Activated naive CD4-positive, alpha-beta T cell treated with anti-CD3 and anti-CD28 coated beads, Interleukin-2, amount 10 ng/mL, durations not matched to agents 7 days and 5 days (primary cell): Measurements from ENCODE around the gene FAT3.

ENCODE experiments used
- CTCF ChIA-PET: fragments of 350-600 bp; sonication (Branson Sonifier 250); formaldehyde crosslinking; loops from one replicate; lab custom pipeline; 2021; ENCODE audit warnings: antibody characterized with exemption; lab: Charles Lee
- DNase-seq: peaks from one replicate; pipeline ENCODE4 v3.0.0-alpha.2; 2020
- H3K27ac Mint-ChIP-seq: one replicate; pipeline ENCODE4 v1.8.0; 2021; ENCODE audit warnings: mild to moderate bottlenecking, moderate library complexity, mixed read lengths
- H3K27me3 Mint-ChIP-seq: one replicate; pipeline ENCODE4 v1.8.0; 2021; ENCODE audit warnings: mild to moderate bottlenecking, mixed read lengths
- H3K36me3 Mint-ChIP-seq: one replicate; pipeline ENCODE4 v1.8.0; 2021; ENCODE audit warnings: mixed read lengths
- H3K4me1 Mint-ChIP-seq: one replicate; pipeline ENCODE4 v1.8.0; 2021; ENCODE audit warnings: mixed read lengths
- H3K4me3 Mint-ChIP-seq: one replicate; pipeline ENCODE4 v1.8.0; 2021; ENCODE audit warnings: mild to moderate bottlenecking, moderate library complexity, mixed read lengths
- H3K9me3 Mint-ChIP-seq: one replicate; pipeline ENCODE4 v1.8.0; 2021; ENCODE audit warnings: mixed read lengths

FAT3 gene

DNA sequence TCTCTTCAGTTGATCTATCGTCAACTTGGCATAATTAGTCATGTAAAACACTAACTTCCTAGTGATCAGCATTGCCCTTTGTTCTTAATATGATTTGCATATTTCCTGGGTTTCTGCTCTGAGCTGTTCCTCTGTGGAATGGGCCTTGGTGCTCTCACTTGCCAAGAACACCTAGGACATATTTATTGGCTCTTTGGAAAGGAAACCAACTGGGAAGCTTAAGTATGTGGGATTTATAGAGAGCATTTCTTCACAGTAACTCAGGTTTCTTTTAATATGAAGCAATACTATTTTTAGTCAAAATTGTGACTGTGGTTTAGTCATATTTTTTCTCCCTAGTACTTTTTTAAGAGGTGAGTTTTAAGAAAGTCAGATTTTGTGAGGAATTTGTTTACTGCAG, 28.8 kb downstream of the FAT3 start:
- no peaks in the 10 kb centered on the region for H3K9me3 Mint-ChIP-seq
- H3K4me3 Mint-ChIP-seq = no peak overlapping the region
- H3K4me1 Mint-ChIP-seq = no peaks in the 10 kb centered on the region
- no peaks in the 10 kb centered on the region for H3K27me3 Mint-ChIP-seq
- H3K36me3 Mint-ChIP-seq = no peaks in the 10 kb centered on the region
- no peak overlapping the region for H3K27ac Mint-ChIP-seq
- CTCF ChIA-PET = no interaction called here
- DNase-seq = no peak

DNA sequence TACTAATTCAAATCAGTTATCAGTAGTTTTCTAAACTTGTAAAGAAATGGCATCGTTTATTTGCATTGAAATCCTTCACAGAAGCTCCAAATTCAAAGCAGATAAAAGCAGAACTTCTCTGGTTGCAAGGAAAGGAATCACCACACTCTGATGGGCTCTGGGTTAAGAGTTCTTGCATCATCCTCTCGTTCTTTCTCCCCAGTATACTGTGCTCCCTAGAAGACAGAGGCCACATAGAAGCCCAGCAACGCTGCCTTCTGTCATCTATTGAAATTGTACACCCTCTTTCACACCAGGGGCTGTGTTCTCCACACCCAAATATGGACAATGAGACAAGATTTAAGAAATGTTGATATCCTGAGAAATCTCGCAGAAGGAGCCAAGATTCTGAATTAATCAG, 29.3 kb downstream of the FAT3 start:
- Mint-ChIP-seq H3K4me1 (no peaks in the 10 kb centered on the region), H3K27ac (no peak overlapping the region), H3K9me3 (no peaks in the 10 kb centered on the region), H3K36me3 (no peaks in the 10 kb centered on the region), H3K27me3 (no peaks in the 10 kb centered on the region), H3K4me3 (no peak overlapping the region)
- DNase-seq = no peak
- CTCF ChIA-PET = no interaction called here

DNA sequence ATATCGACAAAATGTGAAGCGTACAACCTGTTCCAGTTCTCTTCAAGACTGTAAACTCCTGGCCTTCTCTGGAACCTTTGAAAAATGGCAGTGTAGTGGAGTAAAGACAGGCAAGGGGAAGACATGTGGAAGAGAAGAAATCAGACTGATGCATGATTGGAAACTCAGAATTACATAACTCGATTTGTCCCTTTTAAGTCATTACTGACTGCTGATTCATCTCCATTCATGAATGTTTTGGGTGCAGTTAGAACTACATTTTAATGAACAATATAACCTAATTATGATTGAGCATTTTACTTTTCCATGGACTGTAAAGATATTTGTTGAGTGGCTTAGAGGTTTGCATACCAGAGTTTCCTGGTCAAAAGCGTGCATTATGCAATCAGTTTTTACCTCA, 32.9 kb downstream of the FAT3 start:
- Mint-ChIP-seq H3K4me1 (no peaks in the 10 kb centered on the region), H3K27ac (no peak overlapping the region), H3K36me3 (no peaks in the 10 kb centered on the region), H3K4me3 (no peak overlapping the region), H3K27me3 (no peaks in the 10 kb centered on the region), H3K9me3 (no peaks in the 10 kb centered on the region)
- CTCF ChIA-PET = no interaction called here
- DNase-seq = no peak

DNA sequence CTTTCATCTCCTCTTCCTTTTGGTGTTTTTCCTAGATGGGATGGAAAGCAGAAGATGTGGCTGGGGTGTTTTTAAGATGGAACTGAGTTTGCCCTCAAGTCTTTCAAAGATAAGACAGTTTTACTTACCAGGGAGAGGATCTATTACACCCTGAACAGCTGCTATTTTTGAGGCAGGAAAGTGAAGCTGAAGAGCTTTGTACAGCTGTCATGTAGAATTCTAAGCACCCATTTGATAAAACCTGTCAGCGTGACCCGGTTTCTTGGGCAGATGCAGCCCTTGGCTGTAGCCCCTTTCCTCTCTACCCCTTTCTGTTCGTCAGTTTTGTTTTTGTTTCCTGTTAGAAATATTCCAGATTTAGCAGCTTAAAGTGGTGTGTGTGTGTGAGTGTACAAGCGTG, 35.2 kb downstream of the FAT3 start:
- Mint-ChIP-seq H3K27me3 (no peaks in the 10 kb centered on the region), H3K4me1 (no peaks in the 10 kb centered on the region), H3K9me3 (no peaks in the 10 kb centered on the region), H3K27ac (no peak overlapping the region), H3K36me3 (no peaks in the 10 kb centered on the region), H3K4me3 (no peak overlapping the region)
- CTCF ChIA-PET = no interaction called here
- no peak for DNase-seq

DNA sequence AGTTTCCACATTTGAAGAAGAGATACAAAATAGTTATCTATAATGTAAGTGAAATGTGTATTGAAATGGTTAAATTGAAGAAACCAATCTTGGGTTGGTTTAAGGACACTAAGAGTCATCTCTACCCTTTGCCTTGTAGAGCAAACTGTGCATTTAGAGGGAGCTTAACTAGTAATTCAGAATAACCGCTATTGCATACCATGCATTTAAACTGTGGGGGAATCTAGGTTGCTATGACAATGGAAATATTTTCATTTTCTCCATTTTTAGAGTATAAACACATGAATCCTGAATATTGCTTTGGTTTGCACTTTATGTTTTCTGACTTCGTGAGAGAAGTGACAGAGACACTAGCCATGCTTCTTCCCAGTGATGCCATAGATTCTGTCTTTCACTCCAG, 39.7 kb downstream of the FAT3 start:
- CTCF ChIA-PET = no interaction called here
- Mint-ChIP-seq H3K27me3 (no peaks in the 10 kb centered on the region), H3K4me1 (no peaks in the 10 kb centered on the region), H3K36me3 (no peaks in the 10 kb centered on the region), H3K4me3 (no peak overlapping the region), H3K9me3 (no peaks in the 10 kb centered on the region), H3K27ac (no peak overlapping the region)
- DNase-seq = no peak

DNA sequence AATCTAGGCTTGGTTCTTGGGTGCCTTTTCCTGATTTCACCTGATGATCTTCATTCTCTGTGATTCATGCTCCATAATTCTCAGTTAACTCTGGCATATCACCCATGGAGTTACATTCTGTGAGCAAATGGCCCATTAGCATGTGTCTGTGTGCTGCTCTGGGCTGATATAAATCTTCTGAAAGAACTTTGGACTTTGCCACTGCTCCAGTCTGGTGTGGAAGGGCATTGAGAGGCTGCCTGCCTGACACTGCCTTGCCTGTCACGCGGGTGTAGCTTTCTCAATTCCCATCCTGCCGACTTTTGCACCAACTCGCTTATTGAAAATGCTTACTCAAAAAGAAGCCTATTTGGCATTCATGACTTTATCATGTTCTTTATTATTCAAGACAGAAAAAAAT, 42.2 kb downstream of the FAT3 start:
- DNase-seq = no peak
- no peaks in the 10 kb centered on the region for H3K9me3 Mint-ChIP-seq
- H3K36me3 Mint-ChIP-seq = no peaks in the 10 kb centered on the region
- no peak overlapping the region for H3K27ac Mint-ChIP-seq
- no peaks in the 10 kb centered on the region for H3K4me1 Mint-ChIP-seq
- CTCF ChIA-PET = no interaction called here
- H3K27me3 Mint-ChIP-seq = no peaks in the 10 kb centered on the region
- no peak overlapping the region for H3K4me3 Mint-ChIP-seq

DNA sequence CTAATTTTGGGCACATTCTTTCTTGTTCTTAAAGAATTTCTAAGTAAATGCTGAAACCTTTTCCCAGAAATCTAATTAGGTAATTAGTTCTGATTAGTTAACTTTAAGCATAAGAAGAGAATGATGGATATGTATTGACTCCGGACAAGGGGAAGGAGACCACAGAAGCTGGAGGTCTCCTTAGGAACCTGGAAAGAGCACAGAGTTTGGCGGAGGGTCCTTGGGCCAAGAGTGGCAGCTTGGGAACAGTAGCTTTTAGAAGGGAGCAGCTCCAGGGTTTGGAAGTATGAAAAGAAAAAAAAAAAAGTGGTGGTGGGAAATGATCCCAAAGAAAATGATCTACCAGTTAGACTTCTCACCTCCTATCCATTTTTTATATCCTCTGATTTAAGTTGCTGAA, 42.7 kb downstream of the FAT3 start:
- H3K4me1 Mint-ChIP-seq = no peaks in the 10 kb centered on the region
- no peaks in the 10 kb centered on the region for H3K27me3 Mint-ChIP-seq
- no peak for DNase-seq
- CTCF ChIA-PET = no interaction called here
- H3K27ac Mint-ChIP-seq = no peak overlapping the region
- no peak overlapping the region for H3K4me3 Mint-ChIP-seq
- H3K9me3 Mint-ChIP-seq = no peaks in the 10 kb centered on the region
- H3K36me3 Mint-ChIP-seq = no peaks in the 10 kb centered on the region

DNA sequence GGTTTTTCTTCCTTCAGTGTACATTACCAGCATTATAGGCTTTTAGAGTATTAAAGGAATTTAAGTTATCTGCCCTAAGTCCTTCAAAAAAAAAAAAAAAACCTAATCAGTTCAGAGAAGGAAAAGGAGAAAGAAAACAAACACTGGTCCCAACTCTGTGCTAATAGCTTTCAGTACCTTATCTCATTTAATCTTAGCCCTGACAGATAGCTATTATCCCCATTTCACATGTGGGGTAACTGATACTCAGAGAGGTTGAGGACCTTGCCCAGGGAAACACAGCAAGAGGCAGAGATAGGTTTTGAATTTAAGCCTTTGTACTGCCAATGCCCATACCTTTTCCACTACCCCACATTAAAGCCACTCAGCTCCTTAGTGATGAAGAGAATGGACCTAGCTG, 43.4 kb downstream of the FAT3 start:
- Mint-ChIP-seq H3K9me3 (no peaks in the 10 kb centered on the region), H3K4me1 (no peaks in the 10 kb centered on the region), H3K27ac (no peak overlapping the region), H3K36me3 (no peaks in the 10 kb centered on the region), H3K27me3 (no peaks in the 10 kb centered on the region), H3K4me3 (no peak overlapping the region)
- CTCF ChIA-PET = no interaction called here
- DNase-seq = no peak

DNA sequence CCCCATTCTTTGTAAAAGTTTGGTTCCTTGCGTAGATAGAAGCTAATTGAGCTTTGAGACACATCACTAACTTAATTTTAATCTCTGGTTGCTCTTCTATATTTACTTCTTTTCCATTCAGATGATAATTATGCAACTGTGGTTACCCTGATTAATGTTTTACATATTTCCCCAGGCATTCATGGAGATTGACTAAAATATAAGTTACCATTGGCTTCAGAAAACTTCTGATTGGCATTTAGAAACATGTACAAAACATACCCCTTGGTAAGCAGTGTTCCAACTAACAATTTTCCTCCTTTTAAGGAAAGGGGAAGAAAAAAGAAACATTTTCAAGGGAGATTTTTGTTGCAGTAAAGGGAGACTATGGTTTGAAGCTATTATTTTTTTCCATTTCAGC, 43.9 kb downstream of the FAT3 start:
- Mint-ChIP-seq H3K9me3 (no peaks in the 10 kb centered on the region), H3K27ac (no peak overlapping the region), H3K36me3 (no peaks in the 10 kb centered on the region), H3K4me1 (no peaks in the 10 kb centered on the region), H3K4me3 (no peak overlapping the region), H3K27me3 (no peaks in the 10 kb centered on the region)
- no peak for DNase-seq
- CTCF ChIA-PET = no interaction called here

DNA sequence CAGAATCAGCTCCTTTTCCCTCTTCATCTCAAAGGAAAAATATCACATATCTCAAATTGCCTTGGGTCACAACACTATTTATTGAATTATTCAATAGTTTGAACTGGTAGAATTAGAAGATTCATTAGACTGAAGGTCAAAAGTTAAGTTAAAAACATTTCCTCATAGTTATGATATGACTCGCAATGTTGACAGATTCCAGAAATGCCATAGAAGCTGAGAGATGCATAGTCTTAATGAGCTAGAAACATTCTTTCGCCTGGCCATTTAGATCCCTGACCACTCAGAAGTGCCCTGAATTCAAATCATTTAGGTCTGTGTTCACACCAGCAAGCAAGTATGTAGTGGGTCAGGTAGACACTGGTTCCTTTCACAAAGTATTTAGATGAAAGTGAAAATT, 44.4 kb downstream of the FAT3 start:
- H3K9me3 Mint-ChIP-seq = no peaks in the 10 kb centered on the region
- DNase-seq = no peak
- H3K4me3 Mint-ChIP-seq = no peak overlapping the region
- H3K27ac Mint-ChIP-seq = no peak overlapping the region
- H3K36me3 Mint-ChIP-seq = no peaks in the 10 kb centered on the region
- no peaks in the 10 kb centered on the region for H3K27me3 Mint-ChIP-seq
- no peaks in the 10 kb centered on the region for H3K4me1 Mint-ChIP-seq
- CTCF ChIA-PET = no interaction called here

DNA sequence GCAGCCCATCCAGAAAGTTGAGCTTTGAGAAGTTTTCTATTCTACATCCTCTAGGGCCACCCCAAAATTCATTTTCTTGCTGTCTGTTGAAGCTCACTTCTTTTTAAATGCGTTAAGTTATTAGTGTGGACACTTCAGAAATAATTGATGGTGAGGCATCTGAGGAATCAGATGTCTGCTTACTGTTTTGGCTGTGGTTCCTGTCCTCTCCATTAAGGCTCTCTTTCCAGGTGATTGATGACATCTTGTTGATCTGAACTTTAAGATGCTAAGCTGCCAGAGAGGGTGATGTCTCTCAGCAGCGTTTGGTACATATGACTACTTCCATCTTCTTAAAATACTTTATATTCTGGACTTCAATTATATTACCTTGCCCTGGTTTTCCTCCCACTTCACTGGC, 45.2 kb downstream of the FAT3 start:
- Mint-ChIP-seq H3K27me3 (no peaks in the 10 kb centered on the region), H3K9me3 (no peaks in the 10 kb centered on the region), H3K27ac (no peak overlapping the region), H3K4me1 (no peaks in the 10 kb centered on the region), H3K36me3 (no peaks in the 10 kb centered on the region), H3K4me3 (no peak overlapping the region)
- DNase-seq = no peak
- CTCF ChIA-PET = no interaction called here

DNA sequence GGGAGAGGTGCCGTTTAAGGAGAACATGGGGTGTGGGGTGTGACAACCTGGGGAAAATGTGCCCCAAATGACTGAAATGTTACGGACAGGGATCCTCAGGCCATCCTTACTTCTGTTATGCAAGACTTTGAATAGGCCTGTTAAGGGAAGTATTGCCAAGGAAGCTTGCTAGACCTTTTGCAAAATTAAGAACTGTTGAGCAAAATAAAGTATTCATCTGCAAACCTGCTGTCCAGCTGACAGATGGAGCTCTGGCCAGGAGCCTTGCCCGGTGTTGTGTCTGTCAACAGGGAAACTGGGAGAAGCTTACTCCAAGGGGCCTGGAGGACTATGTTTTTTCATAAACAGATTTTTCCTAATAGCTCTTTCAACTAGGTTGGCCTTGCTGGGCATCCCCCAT, 48.0 kb downstream of the FAT3 start:
- no peaks in the 10 kb centered on the region for H3K27me3 Mint-ChIP-seq
- CTCF ChIA-PET = no interaction called here
- H3K36me3 Mint-ChIP-seq = no peaks in the 10 kb centered on the region

More for the DNA sequence above, 48.0 kb downstream of the FAT3 start:
- Mint-ChIP-seq H3K27ac (no peak overlapping the region), H3K9me3 (no peaks in the 10 kb centered on the region), H3K4me3 (no peak overlapping the region), H3K4me1 (no peaks in the 10 kb centered on the region)
- DNase-seq = no peak
